HG02943 (cell line): ENCODE results near the gene TCF4.

Source experiments
- ATAC-seq: cut with Tn5 transposase; IDR thresholded peaks from one replicate; pipeline ENCODE4 v1.9.1; 2021; ENCODE audit warnings: mild to moderate bottlenecking, low read depth, moderate library complexity; ENCODE audit not compliant: unreplicated experiment

Gene TCF4

GRCh38 chr18:55398858-55399257, 189.1 kb downstream of the TCF4 start:
- no peak for ATAC-seq

GRCh38 chr18:55396979-55397378, 191.0 kb downstream of the TCF4 start:
- ATAC-seq, result no peak

- ATAC-seq, result no peak
Observed at GRCh38 chr18:55396267-55396905, 191.6 kb downstream of the TCF4 start.

GRCh38 chr18:55395799-55396198, 192.2 kb downstream of the TCF4 start:
- no peak for ATAC-seq

GRCh38 chr18:55390898-55391297, 197.1 kb downstream of the TCF4 start:
- no peak for ATAC-seq

- no peak for ATAC-seq
Observed at GRCh38 chr18:55387139-55387984, 200.6 kb downstream of the TCF4 start.

GRCh38 chr18:55386545-55386944, 201.4 kb downstream of the TCF4 start:
- no peak for ATAC-seq

GRCh38 chr18:55385770-55386169, 202.2 kb downstream of the TCF4 start:
- ATAC-seq, result no peak

- ATAC-seq, result no peak
Observed at GRCh38 chr18:55384551-55385275, 203.3 kb downstream of the TCF4 start.

- ATAC-seq, result no peak
Observed at GRCh38 chr18:55384115-55384514, 203.9 kb downstream of the TCF4 start.

GRCh38 chr18:55382277-55382805, 205.7 kb downstream of the TCF4 start:
- no peak for ATAC-seq

- no peak for ATAC-seq
Observed at GRCh38 chr18:55381277-55381676, 206.7 kb downstream of the TCF4 start.

- no peak for ATAC-seq
Observed at GRCh38 chr18:55380589-55380988, 207.4 kb downstream of the TCF4 start.

- peak; percentile 91 for ATAC-seq
Observed at GRCh38 chr18:55376387-55376786, 211.6 kb downstream of the TCF4 start.

- no peak for ATAC-seq
Observed at GRCh38 chr18:55375930-55376329, 212.1 kb downstream of the TCF4 start.

GRCh38 chr18:55374741-55375140, 213.3 kb downstream of the TCF4 start:
- no peak for ATAC-seq

GRCh38 chr18:55372209-55372608, 215.8 kb downstream of the TCF4 start:
- ATAC-seq, result no peak

- no peak for ATAC-seq
Observed at GRCh38 chr18:55370936-55371335, 217.1 kb downstream of the TCF4 start.

GRCh38 chr18:55369346-55369745, 218.6 kb downstream of the TCF4 start:
- no peak for ATAC-seq

GRCh38 chr18:55365342-55365741, 222.7 kb downstream of the TCF4 start:
- ATAC-seq, result no peak

GRCh38 chr18:55362303-55362702, 225.7 kb downstream of the TCF4 start:
- ATAC-seq, result no peak
